Tibial artery (tissue), 4 donors: ENCODE measurements around the gene DHH.
"Not testable (repeated sequence)": the region's sequence is repeated elsewhere in the genome, so short reads cannot be mapped to it uniquely, and the experiment has no call there.

Source experiments
- DNase-seq, 2 donors: peaks; one replicate each; pipeline ENCODE4 v3.0.0-alpha.2; 2019
- H3K27ac ChIP-seq, 2 donors: fragments of 200-600 bp; sonication (generic) in 1 of 2; 1 replicate in 1 of 2; 2 replicates in 1 of 2; pipeline ENCODE4 v1.5.1; 2018 to 2019; ENCODE audit warnings: mild to moderate bottlenecking in 1 of 2
- H3K27me3 ChIP-seq, 2 donors: fragments of 200-600 bp; sonication (generic) in 1 of 2; one replicate each; pipeline versions ENCODE4 v1.5.1 to v1.6.0; 2016 to 2019
- H3K36me3 ChIP-seq, 3 donors: fragments of 200-600 bp; sonication (generic) in 2 of 3; one replicate each; pipeline ENCODE4 v1.5.1; 2016 to 2019; ENCODE audit warnings: mild to moderate bottlenecking in 2 of 3
- H3K4me1 ChIP-seq, 4 donors: fragments of 200-600 bp; sonication (generic) in 2 of 4; 1 replicate in 3 of 4; 2 replicates in 1 of 4; pipeline ENCODE4 v1.5.1; 2016 to 2019
- H3K4me3 ChIP-seq, 2 donors: fragments of 200-600 bp; sonication (generic) in 1 of 2; 1 replicate in 1 of 2; 2 replicates in 1 of 2; pipeline ENCODE4 v1.5.1; 2018 to 2019; ENCODE audit warnings: mild to moderate bottlenecking in 2 of 2
- H3K9me3 ChIP-seq, 3 donors: fragments of 200-600 bp; sonication (generic) in 1 of 3; one replicate each; pipeline ENCODE4 v1.5.1; 2016 to 2019
- intact Hi-C: fragments of 100-400 bp; cut with DNase I; formaldehyde crosslinking; loops from one replicate; pipeline ENCODE4 v1.15.0; 2023; ENCODE audit warnings: low total_unique reads
- TF ChIP-seq, protein P1 (sequence below), 2 experiments: fragments of 200-600 bp in 1 of 2; fragments of 450-650 bp in 1 of 2; IDR thresholded peaks; one replicate each; pipeline ENCODE4 v1.5.1; 2017 to 2019; ENCODE audit warnings: antibody characterized with exemption in 2 of 2, mild to moderate bottlenecking in 1 of 2, moderate library complexity in 1 of 2

DHH gene

DNA sequence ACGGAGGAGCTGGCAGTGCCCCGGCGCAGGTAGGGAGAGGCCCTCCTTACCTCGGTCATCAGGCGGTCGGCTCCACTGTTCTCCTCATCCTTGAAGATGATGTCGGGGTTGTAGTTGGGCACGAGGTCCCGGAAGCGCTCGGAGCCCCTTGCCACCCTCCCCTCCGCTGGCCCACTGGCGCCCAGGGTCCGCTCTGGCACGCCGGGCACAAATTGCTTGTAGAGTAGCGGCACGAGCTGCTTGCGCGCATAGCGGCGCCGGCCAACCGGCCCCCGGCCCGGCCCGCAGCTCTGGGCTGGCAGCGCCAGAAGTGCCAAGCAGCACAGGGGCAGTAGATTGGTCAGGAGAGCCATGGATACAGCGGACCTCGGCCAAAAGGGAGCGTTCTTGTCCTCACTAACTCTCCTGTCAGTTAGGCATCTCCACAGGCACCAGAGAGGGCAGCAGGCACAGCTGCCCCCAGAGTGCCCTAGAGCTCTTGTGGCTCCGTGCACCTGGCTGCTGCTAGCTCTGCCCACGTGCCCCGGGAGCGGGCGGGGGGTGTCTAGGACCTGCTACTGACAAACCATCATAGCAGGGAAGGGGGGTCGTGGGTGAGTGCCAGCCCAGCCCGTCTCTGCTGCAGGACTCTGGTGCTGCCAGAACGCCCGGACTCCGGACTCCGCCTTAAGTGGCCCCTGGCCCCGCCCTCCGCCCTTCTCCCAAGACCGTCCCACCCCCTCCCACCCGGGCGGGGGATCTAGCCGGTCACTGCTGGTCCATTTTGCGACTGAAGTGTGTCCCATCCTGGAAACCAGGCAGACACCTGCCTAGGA is at the start of gene DHH:
Gene DHH (minus strand): TSS at position 642 of the 815 bp plus-strand sequence. CDS start 289 bp downstream, at position 353.
- H3K27ac ChIP-seq = no peak within 1 kb of the TSS
- peak; percentile 49 to 74 for DNase-seq
- TF ChIP-seq, protein P1, sequence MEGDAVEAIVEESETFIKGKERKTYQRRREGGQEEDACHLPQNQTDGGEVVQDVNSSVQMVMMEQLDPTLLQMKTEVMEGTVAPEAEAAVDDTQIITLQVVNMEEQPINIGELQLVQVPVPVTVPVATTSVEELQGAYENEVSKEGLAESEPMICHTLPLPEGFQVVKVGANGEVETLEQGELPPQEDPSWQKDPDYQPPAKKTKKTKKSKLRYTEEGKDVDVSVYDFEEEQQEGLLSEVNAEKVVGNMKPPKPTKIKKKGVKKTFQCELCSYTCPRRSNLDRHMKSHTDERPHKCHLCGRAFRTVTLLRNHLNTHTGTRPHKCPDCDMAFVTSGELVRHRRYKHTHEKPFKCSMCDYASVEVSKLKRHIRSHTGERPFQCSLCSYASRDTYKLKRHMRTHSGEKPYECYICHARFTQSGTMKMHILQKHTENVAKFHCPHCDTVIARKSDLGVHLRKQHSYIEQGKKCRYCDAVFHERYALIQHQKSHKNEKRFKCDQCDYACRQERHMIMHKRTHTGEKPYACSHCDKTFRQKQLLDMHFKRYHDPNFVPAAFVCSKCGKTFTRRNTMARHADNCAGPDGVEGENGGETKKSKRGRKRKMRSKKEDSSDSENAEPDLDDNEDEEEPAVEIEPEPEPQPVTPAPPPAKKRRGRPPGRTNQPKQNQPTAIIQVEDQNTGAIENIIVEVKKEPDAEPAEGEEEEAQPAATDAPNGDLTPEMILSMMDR (IDR thresholded peaks at IDR 0.05) = no peak
- H3K9me3 ChIP-seq = no peaks in the 10 kb centered on the region
- H3K4me3 ChIP-seq = peak within 1 kb of the TSS; percentile 23 to 27
- peaks cover 28 to 35% (median 29%) of the 10 kb centered on the region in 3 donors for H3K36me3 ChIP-seq
- H3K4me1 ChIP-seq = peaks cover 0 to 48% (median 44%) of the 10 kb centered on the region in 4 donors
- peaks cover 0 to 55% of the 10 kb centered on the region in 2 donors for H3K27me3 ChIP-seq
- intact Hi-C loops = no loop called here

DNA sequence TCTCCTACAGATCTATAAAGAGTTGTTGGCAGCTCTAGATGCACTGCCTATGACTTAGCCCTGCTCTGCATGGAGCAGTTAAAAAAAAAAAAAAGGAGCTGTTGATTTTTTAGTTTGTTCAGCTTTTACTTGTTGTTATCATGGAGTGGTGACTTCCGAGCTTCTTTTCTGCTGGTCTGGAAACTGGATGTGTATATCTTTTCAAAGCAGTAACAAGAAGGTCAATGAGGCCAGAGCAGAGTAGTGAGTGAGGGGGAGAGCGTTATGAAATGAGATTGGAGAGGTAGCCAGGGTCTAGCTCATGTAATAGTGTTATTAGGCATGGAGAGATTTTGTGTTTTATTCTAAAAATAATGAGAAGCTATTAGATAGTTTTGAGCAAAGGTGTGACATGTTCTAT is 49.8 kb upstream of the DHH start:
- TF ChIP-seq, protein P1 (IDR thresholded peaks at IDR 0.05) = no peak
- Histone ChIP-seq H3K27me3 (no peaks in the 10 kb centered on the region), H3K27ac (no peak overlapping the region), H3K9me3 (no peaks in the 10 kb centered on the region), H3K4me1 (no peaks in the 10 kb centered on the region), H3K36me3 (no peaks in the 10 kb centered on the region), H3K4me3 (no peak overlapping the region)
- intact Hi-C loops = no loop called here
- no peak for DNase-seq

DNA sequence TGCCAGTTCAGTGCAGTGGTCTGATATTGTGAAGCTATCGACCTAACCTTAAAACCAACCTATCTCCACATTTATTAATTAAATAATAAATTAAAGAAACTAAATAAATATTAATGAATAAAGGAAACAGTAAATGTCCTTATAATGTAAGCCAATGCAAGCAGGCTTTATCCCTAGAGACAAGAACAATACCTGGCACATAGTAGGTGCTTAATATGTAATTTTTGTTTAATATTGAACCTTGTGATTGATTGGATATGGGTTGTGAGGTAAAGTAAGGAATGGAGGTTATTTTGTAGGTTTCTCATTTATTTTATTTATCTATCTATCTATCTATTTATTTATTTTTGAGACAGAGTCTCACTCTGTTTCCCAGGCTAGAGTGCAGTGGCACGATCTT is 44.4 kb upstream of the DHH start:
- H3K36me3 ChIP-seq = no peaks in the 10 kb centered on the region
- no peaks in the 10 kb centered on the region for H3K9me3 ChIP-seq
- no peak overlapping the region for H3K4me3 ChIP-seq
- no peak overlapping the region for H3K27ac ChIP-seq
- H3K4me1 ChIP-seq = peaks cover 0 to 2% (median 0%) of the 10 kb centered on the region in 4 donors
- no peaks in the 10 kb centered on the region for H3K27me3 ChIP-seq
- TF ChIP-seq, protein P1 (IDR thresholded peaks at IDR 0.05) = no peak
- intact Hi-C loops = no loop called here
- DNase-seq = no peak

DNA sequence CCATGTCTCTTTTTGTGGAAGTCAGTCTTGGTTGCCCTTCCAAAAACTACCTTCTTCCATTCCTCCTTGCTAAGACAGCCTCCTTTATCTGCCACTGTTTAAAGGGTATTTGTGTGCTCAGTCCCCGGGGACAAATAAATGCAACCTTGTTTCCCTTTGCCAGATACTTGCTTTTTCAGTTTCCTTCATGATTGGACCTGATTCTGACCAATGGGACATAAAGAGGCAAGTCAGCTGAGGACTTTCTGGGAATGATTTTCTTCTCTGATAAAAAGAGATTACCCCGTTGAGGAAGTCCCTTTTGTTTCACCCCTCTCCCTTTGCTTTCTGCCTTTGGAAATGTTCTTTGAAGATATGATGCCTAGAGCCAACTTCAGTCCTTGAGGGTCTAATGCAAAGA is 44.0 kb upstream of the DHH start:
- H3K4me1 ChIP-seq = peaks cover 0 to 6% (median 1%) of the 10 kb centered on the region in 4 donors
- intact Hi-C loops = no loop called here
- H3K4me3 ChIP-seq = no peak overlapping the region
- TF ChIP-seq, protein P1 (IDR thresholded peaks at IDR 0.05) = no peak
- no peaks in the 10 kb centered on the region for H3K27me3 ChIP-seq
- no peaks in the 10 kb centered on the region for H3K36me3 ChIP-seq
- no peak for DNase-seq
- no peak overlapping the region for H3K27ac ChIP-seq
- H3K9me3 ChIP-seq = no peaks in the 10 kb centered on the region

DNA sequence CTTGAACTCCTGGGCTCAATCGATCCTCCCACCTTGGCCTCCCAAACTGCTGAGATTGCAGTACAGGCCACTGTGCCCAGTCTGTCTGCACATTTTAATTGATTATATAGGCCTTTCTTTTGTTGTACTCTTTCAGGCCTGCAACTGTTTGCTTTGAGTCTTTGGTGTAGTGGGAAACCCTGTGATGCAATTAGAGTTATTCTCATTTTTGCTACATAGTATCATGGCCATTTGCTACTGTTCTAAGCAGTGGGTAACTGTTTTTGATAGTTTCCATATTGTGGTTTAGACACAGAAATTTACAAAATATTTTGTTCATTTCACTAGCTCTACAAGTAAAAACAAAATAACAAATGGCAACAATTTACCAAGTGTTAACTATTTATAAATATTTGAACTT is 42.9 kb upstream of the DHH start:
- H3K27me3 ChIP-seq = no peaks in the 10 kb centered on the region
- no peak overlapping the region for H3K4me3 ChIP-seq
- peaks cover 0 to 17% (median 4%) of the 10 kb centered on the region in 4 donors for H3K4me1 ChIP-seq
- DNase-seq = no peak
- intact Hi-C loops = no loop called here
- H3K36me3 ChIP-seq = no peaks in the 10 kb centered on the region
- H3K27ac ChIP-seq = no peak overlapping the region
- TF ChIP-seq, protein P1 (IDR thresholded peaks at IDR 0.05) = no peak
- no peaks in the 10 kb centered on the region for H3K9me3 ChIP-seq

DNA sequence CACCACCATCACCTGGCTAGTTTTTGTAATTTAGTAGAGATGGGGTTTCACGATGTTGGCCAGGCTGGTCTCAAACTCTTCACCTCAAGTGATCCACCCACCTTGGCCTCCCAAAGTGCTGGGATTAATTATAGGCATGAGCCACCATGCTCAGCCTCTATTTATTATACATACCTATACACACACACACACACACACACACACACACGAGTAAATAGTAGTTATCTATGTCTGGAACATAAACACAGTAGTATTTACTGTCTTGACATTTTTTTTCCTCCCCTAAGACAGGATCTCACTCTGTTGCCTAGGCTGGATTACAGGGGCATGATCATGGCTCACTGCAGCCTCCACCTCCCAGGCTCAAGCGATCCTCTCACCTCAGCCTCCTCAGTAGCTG is 42.4 kb upstream of the DHH start:
- H3K9me3 ChIP-seq, H3K27me3 ChIP-seq, intact Hi-C loops, H3K4me3 ChIP-seq, DNase-seq, H3K36me3 ChIP-seq, H3K27ac ChIP-seq: not testable (repeated sequence)
- H3K4me1 ChIP-seq = peaks cover 0 to 22% (median 6%) of the 10 kb centered on the region in 4 donors
